Skeletal muscle tissue (tissue), 4 donors: ENCODE measurements around the gene MAP2K5. TPM values are rescaled to one million over a fixed set of nuclear protein-coding genes. Genes with fewer than 3 reads are reported as not detected.

Source experiments
- H3K27ac ChIP-seq: one replicate; pipeline ENCODE4 v1.7.0; 2013; ENCODE audit warnings: mild to moderate bottlenecking, low read depth, low read length, inconsistent platforms
- H3K27me3 ChIP-seq, 3 donors: one replicate each; pipeline ENCODE4 v1.7.0; 2013; ENCODE audit warnings: low read length in 3 of 3; ENCODE audit not compliant: control insufficient read depth in 3 of 3, insufficient read depth in 3 of 3
- H3K36me3 ChIP-seq, 3 donors: one replicate each; pipeline ENCODE4 v1.7.0; 2013; ENCODE audit warnings: low read length in 3 of 3; ENCODE audit not compliant: control insufficient read depth in 3 of 3, insufficient read depth in 3 of 3
- H3K4me1 ChIP-seq, 3 donors: one replicate each; pipeline ENCODE4 v1.7.0; 2013; ENCODE audit warnings: low read length in 3 of 3, mild to moderate bottlenecking in 3 of 3; ENCODE audit not compliant: control insufficient read depth in 3 of 3, insufficient read depth in 3 of 3
- H3K4me3 ChIP-seq, 3 donors: one replicate each; pipeline ENCODE4 v1.7.0; 2013; ENCODE audit warnings: low read length in 3 of 3
- H3K9ac ChIP-seq, 3 donors: one replicate each; pipeline ENCODE4 v1.7.0; 2013; ENCODE audit warnings: low read length in 3 of 3, mild to moderate bottlenecking in 3 of 3, moderate library complexity in 2 of 3, low read depth in 1 of 3
- H3K9me3 ChIP-seq, 3 donors: one replicate each; pipeline ENCODE4 v1.7.0; 2013; ENCODE audit warnings: low read length in 3 of 3; ENCODE audit not compliant: control insufficient read depth in 3 of 3
- total RNA-seq: library from RNA; depleted of rRNA; stranded (reverse); fragments of >200 nt; gene quantifications from one replicate; pipeline ENCODE4 v1.2.3, GENCODE V29; 2014
- donor health status: Osteomylitis.

Gene MAP2K5
- total RNA-seq, 1 donor from 2014 or later: 19.3 TPM

- Histone ChIP-seq H3K36me3 (peaks cover 0 to 4% (median 0%) of the 10 kb centered on the region in 3 donors), H3K4me3 (no peak overlapping the region), H3K9me3 (no peaks in the 10 kb centered on the region), H3K27me3 (no peaks in the 10 kb centered on the region), H3K9ac (no peak overlapping the region), H3K27ac (no peak overlapping the region), H3K4me1 (no peaks in the 10 kb centered on the region)
These were observed 135.6 kb downstream of the MAP2K5 start for GRCh38 chr15:67678089-67678488.

- Histone ChIP-seq H3K36me3 (peaks cover 0 to 4% (median 0%) of the 10 kb centered on the region in 3 donors), H3K9ac (no peak overlapping the region), H3K27ac (no peak overlapping the region), H3K27me3 (no peaks in the 10 kb centered on the region), H3K4me3 (no peak overlapping the region), H3K4me1 (no peaks in the 10 kb centered on the region), H3K9me3 (peaks cover 0 to 2% (median 0%) of the 10 kb centered on the region in 3 donors)
These were observed 136.5 kb downstream of the MAP2K5 start for GRCh38 chr15:67678993-67679392.

- no peak overlapping the region for H3K9ac ChIP-seq
- H3K9me3 ChIP-seq: peaks cover 0 to 2% (median 2%) of the 10 kb centered on the region in 3 donors
- H3K27ac ChIP-seq: no peak overlapping the region
- peaks cover 0 to 4% (median 0%) of the 10 kb centered on the region in 3 donors for H3K36me3 ChIP-seq
- no peaks in the 10 kb centered on the region for H3K27me3 ChIP-seq
- H3K4me1 ChIP-seq: no peaks in the 10 kb centered on the region
- H3K4me3 ChIP-seq: no peak overlapping the region
These were observed 138.1 kb downstream of the MAP2K5 start for GRCh38 chr15:67680641-67681040.

- Histone ChIP-seq H3K4me3 (no peak overlapping the region), H3K9ac (no peak overlapping the region), H3K27me3 (no peaks in the 10 kb centered on the region), H3K9me3 (peaks cover 2% of the 10 kb centered on the region in 3 donors), H3K27ac (no peak overlapping the region), H3K4me1 (no peaks in the 10 kb centered on the region), H3K36me3 (peaks cover 0 to 6% (median 0%) of the 10 kb centered on the region in 3 donors)
These were observed 142.6 kb downstream of the MAP2K5 start for GRCh38 chr15:67685008-67685599.

GRCh38 chr15:67685716-67686115 lies 143.2 kb downstream of the MAP2K5 start:
- no peak overlapping the region for H3K27ac ChIP-seq
- no peaks in the 10 kb centered on the region for H3K4me1 ChIP-seq
- H3K27me3 ChIP-seq: no peaks in the 10 kb centered on the region
- no peak overlapping the region for H3K9ac ChIP-seq
- H3K9me3 ChIP-seq: peaks cover 2% of the 10 kb centered on the region in 3 donors
- peaks cover 0 to 2% (median 0%) of the 10 kb centered on the region in 3 donors for H3K36me3 ChIP-seq
- H3K4me3 ChIP-seq: no peak overlapping the region

GRCh38 chr15:67690936-67691335 lies 148.4 kb downstream of the MAP2K5 start:
- H3K9me3 ChIP-seq: no peaks in the 10 kb centered on the region
- H3K9ac ChIP-seq: no peak overlapping the region
- H3K36me3 ChIP-seq: no peaks in the 10 kb centered on the region
- no peaks in the 10 kb centered on the region for H3K27me3 ChIP-seq
- no peaks in the 10 kb centered on the region for H3K4me1 ChIP-seq
- H3K27ac ChIP-seq: no peak overlapping the region
- no peak overlapping the region for H3K4me3 ChIP-seq

GRCh38 chr15:67691450-67691849 lies 148.9 kb downstream of the MAP2K5 start:
- Histone ChIP-seq H3K27me3 (no peaks in the 10 kb centered on the region), H3K9me3 (no peaks in the 10 kb centered on the region), H3K9ac (no peak overlapping the region), H3K36me3 (no peaks in the 10 kb centered on the region), H3K4me3 (no peak overlapping the region), H3K27ac (no peak overlapping the region), H3K4me1 (no peaks in the 10 kb centered on the region)

GRCh38 chr15:67692573-67692972 lies 150.1 kb downstream of the MAP2K5 start:
- H3K9ac ChIP-seq: no peak overlapping the region
- no peaks in the 10 kb centered on the region for H3K36me3 ChIP-seq
- H3K4me1 ChIP-seq: no peaks in the 10 kb centered on the region
- H3K27me3 ChIP-seq: no peaks in the 10 kb centered on the region
- H3K27ac ChIP-seq: no peak overlapping the region
- no peaks in the 10 kb centered on the region for H3K9me3 ChIP-seq
- H3K4me3 ChIP-seq: no peak overlapping the region

- H3K9ac ChIP-seq: no peak overlapping the region
These were observed 153.6 kb downstream of the MAP2K5 start for GRCh38 chr15:67696087-67696486.

GRCh38 chr15:67700023-67700422 lies 157.5 kb downstream of the MAP2K5 start:
- Histone ChIP-seq H3K9ac (no peak overlapping the region), H3K36me3 (peaks cover 0 to 6% (median 0%) of the 10 kb centered on the region in 3 donors), H3K9me3 (peaks cover 0 to 2% (median 0%) of the 10 kb centered on the region in 3 donors), H3K27me3 (no peaks in the 10 kb centered on the region), H3K27ac (no peak overlapping the region), H3K4me1 (no peaks in the 10 kb centered on the region), H3K4me3 (no peak overlapping the region)

More at GRCh38 chr15:67696087-67696486, 153.6 kb downstream of the MAP2K5 start:
- Histone ChIP-seq H3K27me3 (no peaks in the 10 kb centered on the region), H3K36me3 (no peaks in the 10 kb centered on the region), H3K9me3 (peaks cover 0 to 2% (median 0%) of the 10 kb centered on the region in 3 donors), H3K27ac (no peak overlapping the region), H3K4me1 (no peaks in the 10 kb centered on the region), H3K4me3 (no peak overlapping the region)
